ENCODE data around the gene HECW1.

The HECW1 gene

GRCh38 chr7:43363035-43363791 lies 250.8 kb downstream of the HECW1 start:
- H3K36me3 ChIP-seq (ENCODE audit: control insufficient read depth, insufficient read depth, low read length), result no peaks in the 10 kb centered on the region
- H3K9ac ChIP-seq (ENCODE audit: low read length), result no peak overlapping the region
- H3K27me3 ChIP-seq (ENCODE audit: control insufficient read depth, insufficient read depth, low read length), result no peaks in the 10 kb centered on the region
- H3K27ac ChIP-seq (ENCODE audit: low read depth, low read length), result no peak overlapping the region
- H3K9me3 ChIP-seq (ENCODE audit: control insufficient read depth, insufficient read depth, low read depth, low read length), result no peaks in the 10 kb centered on the region
- peaks cover 4% of the 10 kb centered on the region; the same call in 1 of the 2 replicates for H3K4me1 ChIP-seq (ENCODE audit: control insufficient read depth, insufficient read depth, low read length)
- H3K4me3 ChIP-seq (ENCODE audit: low read depth, low read length), result no peak overlapping the region

- Histone ChIP-seq H3K27me3 (ENCODE audit: control insufficient read depth, insufficient read depth, low read length) (no peaks in the 10 kb centered on the region), H3K36me3 (ENCODE audit: control insufficient read depth, insufficient read depth, low read length) (no peaks in the 10 kb centered on the region), H3K9ac (ENCODE audit: low read length) (no peak overlapping the region), H3K9me3 (ENCODE audit: control insufficient read depth, insufficient read depth, low read depth, low read length) (no peaks in the 10 kb centered on the region), H3K27ac (ENCODE audit: low read depth, low read length) (no peak overlapping the region), H3K4me1 (ENCODE audit: control insufficient read depth, insufficient read depth, low read length) (peaks cover 4% of the 10 kb centered on the region; the same call in 1 of the 2 replicates), H3K4me3 (ENCODE audit: low read depth, low read length) (no peak overlapping the region)
These were observed 251.9 kb downstream of the HECW1 start for GRCh38 chr7:43364391-43364790.

- H3K36me3 ChIP-seq (ENCODE audit: control insufficient read depth, insufficient read depth, low read length), result no peaks in the 10 kb centered on the region
These were observed 260.4 kb downstream of the HECW1 start for GRCh38 chr7:43372676-43373355.

GRCh38 chr7:43377196-43377960 lies 264.9 kb downstream of the HECW1 start:
- peaks cover 15% of the 10 kb centered on the region; the same call in 1 of the 2 replicates for H3K4me1 ChIP-seq (ENCODE audit: control insufficient read depth, insufficient read depth, low read length)
- H3K27ac ChIP-seq (ENCODE audit: low read depth, low read length), result no peak overlapping the region
- no peak overlapping the region for H3K4me3 ChIP-seq (ENCODE audit: low read depth, low read length)
- H3K9ac ChIP-seq (ENCODE audit: low read length), result no peak overlapping the region
- H3K27me3 ChIP-seq (ENCODE audit: control insufficient read depth, insufficient read depth, low read length), result no peaks in the 10 kb centered on the region
- H3K9me3 ChIP-seq (ENCODE audit: control insufficient read depth, insufficient read depth, low read depth, low read length), result no peaks in the 10 kb centered on the region
- no peaks in the 10 kb centered on the region for H3K36me3 ChIP-seq (ENCODE audit: control insufficient read depth, insufficient read depth, low read length)

More at GRCh38 chr7:43372676-43373355, 260.4 kb downstream of the HECW1 start:
- Histone ChIP-seq H3K9ac (ENCODE audit: low read length) (no peak overlapping the region), H3K4me3 (ENCODE audit: low read depth, low read length) (no peak overlapping the region), H3K9me3 (ENCODE audit: control insufficient read depth, insufficient read depth, low read depth, low read length) (no peaks in the 10 kb centered on the region), H3K4me1 (ENCODE audit: control insufficient read depth, insufficient read depth, low read length) (peaks cover 8% of the 10 kb centered on the region; the same call in 1 of the 2 replicates), H3K27ac (ENCODE audit: low read depth, low read length) (no peak overlapping the region), H3K27me3 (ENCODE audit: control insufficient read depth, insufficient read depth, low read length) (no peaks in the 10 kb centered on the region)

GRCh38 chr7:43379210-43379609 lies 266.8 kb downstream of the HECW1 start:
- H3K4me3 ChIP-seq (ENCODE audit: low read depth, low read length), result no peak overlapping the region
- no peaks in the 10 kb centered on the region for H3K27me3 ChIP-seq (ENCODE audit: control insufficient read depth, insufficient read depth, low read length)
- H3K27ac ChIP-seq (ENCODE audit: low read depth, low read length), result no peak overlapping the region
- H3K9me3 ChIP-seq (ENCODE audit: control insufficient read depth, insufficient read depth, low read depth, low read length), result no peaks in the 10 kb centered on the region
- no peak overlapping the region for H3K9ac ChIP-seq (ENCODE audit: low read length)
- H3K4me1 ChIP-seq (ENCODE audit: control insufficient read depth, insufficient read depth, low read length), result peaks cover 10% of the 10 kb centered on the region; the same call in 1 of the 2 replicates
- no peaks in the 10 kb centered on the region for H3K36me3 ChIP-seq (ENCODE audit: control insufficient read depth, insufficient read depth, low read length)

GRCh38 chr7:43384616-43385308 lies 272.3 kb downstream of the HECW1 start:
- no peak overlapping the region for H3K4me3 ChIP-seq (ENCODE audit: low read depth, low read length)
- H3K9ac ChIP-seq (ENCODE audit: low read length), result no peak overlapping the region
- H3K27me3 ChIP-seq (ENCODE audit: control insufficient read depth, insufficient read depth, low read length), result no peaks in the 10 kb centered on the region
- H3K36me3 ChIP-seq (ENCODE audit: control insufficient read depth, insufficient read depth, low read length), result no peaks in the 10 kb centered on the region
- H3K9me3 ChIP-seq (ENCODE audit: control insufficient read depth, insufficient read depth, low read depth, low read length), result peaks cover 10% of the 10 kb centered on the region
- H3K27ac ChIP-seq (ENCODE audit: low read depth, low read length), result no peak overlapping the region
- no peaks in the 10 kb centered on the region for H3K4me1 ChIP-seq (ENCODE audit: control insufficient read depth, insufficient read depth, low read length)

GRCh38 chr7:43385309-43385680 lies 272.8 kb downstream of the HECW1 start:
- no peak overlapping the region for H3K4me3 ChIP-seq (ENCODE audit: low read depth, low read length)
- H3K36me3 ChIP-seq (ENCODE audit: control insufficient read depth, insufficient read depth, low read length), result no peaks in the 10 kb centered on the region
- no peaks in the 10 kb centered on the region for H3K27me3 ChIP-seq (ENCODE audit: control insufficient read depth, insufficient read depth, low read length)
- H3K9ac ChIP-seq (ENCODE audit: low read length), result no peak overlapping the region
- no peak overlapping the region for H3K27ac ChIP-seq (ENCODE audit: low read depth, low read length)
- peaks cover 10% of the 10 kb centered on the region for H3K9me3 ChIP-seq (ENCODE audit: control insufficient read depth, insufficient read depth, low read depth, low read length)
- H3K4me1 ChIP-seq (ENCODE audit: control insufficient read depth, insufficient read depth, low read length), result no peaks in the 10 kb centered on the region

GRCh38 chr7:43385856-43386255 lies 273.4 kb downstream of the HECW1 start:
- Histone ChIP-seq H3K27me3 (ENCODE audit: control insufficient read depth, insufficient read depth, low read length) (no peaks in the 10 kb centered on the region), H3K9me3 (ENCODE audit: control insufficient read depth, insufficient read depth, low read depth, low read length) (peaks cover 10% of the 10 kb centered on the region), H3K36me3 (ENCODE audit: control insufficient read depth, insufficient read depth, low read length) (no peaks in the 10 kb centered on the region), H3K4me3 (ENCODE audit: low read depth, low read length) (no peak overlapping the region), H3K4me1 (ENCODE audit: control insufficient read depth, insufficient read depth, low read length) (no peaks in the 10 kb centered on the region), H3K27ac (ENCODE audit: low read depth, low read length) (no peak overlapping the region), H3K9ac (ENCODE audit: low read length) (no peak overlapping the region)

GRCh38 chr7:43387932-43388331 lies 275.5 kb downstream of the HECW1 start:
- Histone ChIP-seq H3K4me1 (ENCODE audit: control insufficient read depth, insufficient read depth, low read length) (peaks cover 7% of the 10 kb centered on the region), H3K27ac (ENCODE audit: low read depth, low read length) (no peak overlapping the region), H3K4me3 (ENCODE audit: low read depth, low read length) (no peak overlapping the region)

GRCh38 chr7:43390576-43390975 lies 278.1 kb downstream of the HECW1 start:
- Histone ChIP-seq H3K27ac (ENCODE audit: low read depth, low read length) (no peak overlapping the region), H3K9ac (ENCODE audit: low read length) (no peak overlapping the region), H3K4me3 (ENCODE audit: low read depth, low read length) (no peak overlapping the region), H3K36me3 (ENCODE audit: control insufficient read depth, insufficient read depth, low read length) (no peaks in the 10 kb centered on the region), H3K27me3 (ENCODE audit: control insufficient read depth, insufficient read depth, low read length) (no peaks in the 10 kb centered on the region), H3K9me3 (ENCODE audit: control insufficient read depth, insufficient read depth, low read depth, low read length) (peaks cover 8% of the 10 kb centered on the region), H3K4me1 (ENCODE audit: control insufficient read depth, insufficient read depth, low read length) (peaks cover 12% of the 10 kb centered on the region)

More at GRCh38 chr7:43387932-43388331, 275.5 kb downstream of the HECW1 start:
- Histone ChIP-seq H3K27me3 (ENCODE audit: control insufficient read depth, insufficient read depth, low read length) (no peaks in the 10 kb centered on the region), H3K9me3 (ENCODE audit: control insufficient read depth, insufficient read depth, low read depth, low read length) (peaks cover 10% of the 10 kb centered on the region), H3K9ac (ENCODE audit: low read length) (no peak overlapping the region), H3K36me3 (ENCODE audit: control insufficient read depth, insufficient read depth, low read length) (no peaks in the 10 kb centered on the region)

All from HUES6 (cell line).